NCI-H526 (cell line): ENCODE measurements around the gene RFTN2.
"Not testable (repeated sequence)": the region's sequence is repeated elsewhere in the genome, so short reads cannot be mapped to it uniquely, and the experiment has no call there.

Experiments
- DNase-seq, 2 experiments: peaks; one replicate each; lab custom pipeline; 2025; lab: John Stamatoyannopoulos, UW

Gene RFTN2

DNA sequence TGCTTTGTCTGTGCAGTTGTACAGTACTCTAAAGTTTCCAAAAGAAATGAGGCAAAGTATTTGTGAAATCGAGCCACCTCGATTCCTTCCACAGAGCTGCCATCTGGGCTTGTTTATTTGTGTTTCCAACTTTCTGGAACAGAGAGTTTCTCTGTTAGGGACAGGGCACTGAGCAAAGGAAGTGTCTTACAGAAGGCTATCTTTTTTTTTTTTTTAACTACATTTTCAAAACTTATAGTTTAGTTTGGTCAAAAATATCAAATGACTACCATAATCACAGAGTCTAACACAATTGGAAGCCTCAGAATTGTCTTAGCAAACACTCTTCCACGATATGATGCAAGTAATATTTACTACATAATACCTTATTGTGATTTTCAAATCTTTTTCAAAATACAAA lies 796 bp downstream of the RFTN2 start:
- no peak for DNase-seq

DNA sequence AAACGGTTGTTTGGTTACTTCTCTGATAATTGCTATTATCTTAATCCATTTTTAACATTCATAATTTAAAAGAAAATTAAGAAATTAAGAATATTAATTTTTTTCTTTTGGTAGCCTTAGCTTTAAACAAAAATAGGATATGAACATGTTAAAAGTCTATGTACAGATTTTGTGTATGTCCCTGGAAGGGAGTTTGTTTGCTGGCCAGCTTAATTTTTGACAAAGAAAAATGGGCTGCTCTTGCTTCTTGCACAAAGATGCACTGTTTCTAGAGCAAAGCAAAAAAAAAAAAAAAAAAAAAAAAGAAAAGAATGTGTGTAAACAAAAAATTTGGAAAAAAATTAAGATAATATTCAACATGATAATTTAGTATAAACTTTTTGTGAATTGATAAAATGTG lies 1.3 kb downstream of the RFTN2 start:
- no peak for DNase-seq

DNA sequence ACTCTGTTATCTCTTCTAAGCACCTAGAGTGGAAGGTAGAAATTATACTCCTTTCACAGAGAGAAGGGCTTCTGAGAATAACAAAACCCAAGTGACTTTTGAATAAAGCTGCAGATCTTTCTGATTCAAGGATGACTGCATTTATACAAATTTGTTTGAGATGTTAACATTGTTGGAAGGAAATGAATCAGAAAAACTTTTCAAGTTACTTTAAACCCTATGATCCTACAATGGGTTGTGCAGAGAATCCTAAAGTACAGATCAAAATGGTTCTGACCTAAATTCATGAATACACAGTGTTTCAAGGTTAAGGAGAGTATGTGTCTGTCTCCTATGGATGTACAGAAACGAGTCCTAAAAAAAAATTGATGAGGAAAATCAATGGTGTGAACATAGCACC lies 1.8 kb downstream of the RFTN2 start:
- no peak for DNase-seq

DNA sequence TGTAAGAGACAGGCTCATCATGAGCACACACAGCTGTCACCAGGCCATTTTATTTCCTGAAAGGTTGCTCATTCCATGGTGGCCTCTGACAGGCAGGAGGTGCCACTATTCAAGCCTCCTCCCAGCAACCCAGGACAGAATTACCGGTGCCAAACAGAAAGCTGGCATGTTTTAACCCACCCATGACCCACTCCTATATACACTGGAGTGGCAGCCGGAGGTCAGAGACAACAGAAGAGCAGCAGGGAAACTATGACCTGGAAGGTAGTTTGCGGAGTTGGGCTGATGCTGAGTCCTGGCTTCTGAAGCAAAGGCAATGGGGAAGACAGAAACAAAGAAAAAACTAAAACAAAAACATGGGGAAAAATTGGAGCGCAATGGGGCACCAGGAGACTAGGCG lies 2.3 kb downstream of the RFTN2 start:
- no peak for DNase-seq

DNA sequence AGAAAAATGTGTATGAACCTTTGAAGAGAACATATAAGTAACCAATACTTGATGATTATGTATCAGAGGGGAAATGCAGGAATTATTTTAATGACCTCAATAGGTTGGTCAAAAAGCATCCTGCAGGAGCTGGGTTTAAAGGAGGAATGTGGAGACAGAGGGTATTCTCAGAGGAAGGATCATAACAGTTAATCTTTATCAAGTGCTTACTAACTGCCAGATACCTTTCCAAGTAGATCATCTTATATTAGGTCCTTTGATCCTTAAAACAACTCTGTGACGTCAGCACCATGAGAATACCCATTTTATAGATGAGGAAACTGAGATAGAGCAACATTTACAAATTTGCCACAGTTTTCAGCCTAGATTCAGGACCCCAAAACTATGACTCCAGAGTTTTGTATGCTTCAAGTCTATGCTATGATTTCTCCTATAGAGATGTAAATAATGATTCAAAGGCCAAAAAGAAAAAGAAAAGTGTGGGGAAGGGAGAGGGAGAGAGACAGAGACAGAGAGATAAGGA lies 3.0 kb downstream of the RFTN2 start:
- DNase-seq = no peak

DNA sequence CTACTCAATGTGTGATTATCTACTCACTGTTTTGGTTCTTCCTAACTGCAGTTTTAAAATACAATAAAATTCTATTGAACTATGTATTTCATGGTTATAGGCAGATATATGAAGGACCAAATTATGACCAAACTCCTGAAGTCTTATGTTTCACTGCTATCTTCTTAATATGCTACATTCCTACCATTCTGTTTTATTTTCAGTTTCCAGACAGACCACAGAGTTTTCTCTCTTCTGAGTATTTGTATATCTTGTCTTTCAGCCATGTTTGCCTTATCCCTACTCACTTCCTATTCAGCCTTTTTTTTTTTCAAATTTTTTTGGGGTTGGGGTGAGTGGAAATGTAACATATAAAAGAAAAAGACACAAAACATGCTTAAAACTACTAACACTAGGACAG lies 6.3 kb downstream of the RFTN2 start:
- no peak for DNase-seq

DNA sequence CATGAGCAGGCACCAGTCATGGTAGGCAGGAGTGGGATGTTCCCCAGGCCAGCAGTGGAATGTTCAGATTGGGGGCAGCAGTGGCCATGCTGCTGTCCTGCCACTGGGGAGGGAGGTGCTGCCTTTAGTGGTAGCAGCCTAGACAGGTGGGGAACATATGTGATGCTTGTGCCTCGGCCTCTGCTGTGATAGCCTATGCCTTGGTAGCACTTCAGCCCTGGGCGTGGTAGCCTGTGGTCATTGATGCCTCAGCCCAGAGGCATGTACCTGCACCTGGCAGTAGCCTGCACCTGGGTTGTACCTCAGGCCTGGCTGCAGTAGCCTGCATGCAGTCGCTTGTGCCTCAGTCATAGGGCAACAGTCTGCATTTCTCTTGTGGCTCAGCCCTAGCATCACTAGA lies 7.1 kb downstream of the RFTN2 start:
- DNase-seq = no peak

DNA sequence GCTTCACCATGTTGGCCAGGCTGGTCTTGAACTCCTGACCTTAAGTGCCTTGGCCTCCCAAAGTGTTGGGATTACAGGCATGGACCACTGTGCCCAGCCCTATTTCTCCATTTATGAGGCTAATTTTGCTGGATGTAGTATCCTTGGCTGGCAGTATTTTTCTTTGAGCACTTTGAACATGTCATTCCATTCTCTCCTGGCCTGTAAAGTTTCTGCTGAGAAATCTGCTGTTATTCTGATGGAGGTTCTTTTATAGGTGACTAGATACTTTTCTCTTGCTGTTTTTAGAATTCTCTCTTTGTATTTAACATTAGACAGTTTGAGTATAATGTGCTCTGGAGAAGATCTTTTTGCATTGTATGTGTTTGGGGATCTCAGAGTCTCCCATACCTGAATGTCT lies 9.1 kb downstream of the RFTN2 start:
- DNase-seq = no peak

DNA sequence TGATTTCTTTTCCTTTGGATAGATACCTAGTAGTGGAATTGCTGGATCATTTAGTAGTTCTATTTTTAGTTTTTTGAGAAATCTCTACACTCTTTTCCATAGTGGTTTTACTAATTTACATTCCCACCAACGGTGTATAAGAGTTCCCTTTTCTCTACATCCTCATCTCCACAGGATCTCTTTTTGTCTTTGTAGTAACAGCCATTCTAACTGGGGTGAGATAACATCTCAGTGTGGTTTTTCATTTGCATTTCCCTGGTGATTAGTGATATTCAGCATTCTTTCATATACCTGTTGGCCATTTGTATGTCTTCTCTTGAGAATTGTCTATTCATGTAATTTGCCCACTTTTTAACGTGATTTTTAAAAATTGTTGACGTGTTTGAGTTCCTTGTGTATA lies 13.8 kb downstream of the RFTN2 start:
- peak; percentile 80 to 85 for DNase-seq

DNA sequence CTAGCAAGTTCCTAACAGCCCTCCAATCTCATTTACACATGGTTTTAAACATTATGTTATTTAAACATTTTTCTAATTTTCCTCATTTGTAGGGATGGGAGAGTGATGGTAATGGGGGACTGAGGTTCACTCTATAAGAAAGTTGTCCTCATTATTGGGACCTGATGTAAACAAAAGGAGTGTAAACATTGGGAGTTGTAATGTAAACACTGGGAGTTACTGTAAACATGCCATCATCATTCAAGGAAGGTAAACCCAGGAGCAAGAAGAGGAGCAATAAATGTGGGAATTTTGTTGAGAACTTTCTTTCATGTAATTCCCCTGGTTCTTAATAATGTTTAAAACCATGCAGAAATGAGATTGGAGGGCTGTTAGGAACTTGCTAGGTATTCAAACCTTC lies 17.8 kb downstream of the RFTN2 start:
- no peak for DNase-seq

DNA sequence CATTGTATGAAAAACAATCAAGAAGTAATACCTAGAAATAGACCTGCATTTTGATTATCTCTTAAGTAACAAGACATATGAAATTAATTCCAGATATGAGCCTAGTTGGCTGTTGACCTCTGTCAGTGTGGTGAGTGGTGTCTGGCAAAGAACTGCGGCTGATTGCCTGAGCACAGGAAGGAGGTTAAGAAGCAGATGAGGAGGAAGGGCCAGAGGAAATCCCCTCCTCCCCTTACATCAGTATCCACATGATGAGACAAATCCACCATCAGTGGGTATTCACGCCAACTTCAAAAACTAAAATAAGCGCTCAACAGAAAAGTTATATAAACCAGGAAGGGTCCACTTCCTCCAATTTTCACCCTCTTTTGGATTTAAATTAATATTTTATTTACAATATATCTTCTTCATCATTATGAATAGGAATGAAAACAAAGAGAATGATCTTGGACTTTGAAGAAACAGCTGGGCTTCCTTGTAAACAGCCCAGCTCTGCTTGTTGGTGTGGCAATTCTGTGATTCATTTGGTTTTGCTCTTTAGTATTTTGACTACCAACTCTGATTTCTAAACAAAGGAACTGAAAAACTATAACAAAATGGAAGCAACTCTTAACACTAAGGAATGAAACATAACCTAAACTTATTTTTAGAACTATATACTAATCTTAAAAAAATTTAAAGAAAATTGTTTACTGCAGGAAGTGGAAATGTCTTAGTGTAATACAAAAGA lies 27.3 kb downstream of the RFTN2 start:
- no peak for DNase-seq

DNA sequence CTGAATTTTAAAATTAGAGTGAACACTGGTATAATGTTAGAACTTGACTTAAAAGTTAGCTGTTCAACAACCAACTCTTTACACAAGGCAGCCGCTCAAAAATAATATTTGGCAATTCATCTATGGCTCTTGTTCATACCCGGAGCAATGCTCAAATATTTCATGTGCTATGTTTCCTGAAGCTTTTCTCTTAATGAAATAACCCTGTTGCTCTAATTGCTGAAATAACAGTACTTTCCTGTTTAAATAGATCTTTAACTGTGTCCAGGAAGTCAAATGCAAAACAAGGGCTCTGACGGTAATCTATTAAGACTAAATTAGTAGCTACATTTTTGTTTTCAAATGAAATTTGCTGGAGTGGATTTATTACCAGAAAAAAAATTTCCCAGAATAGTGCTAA lies 33.7 kb downstream of the RFTN2 start:
- no peak for DNase-seq

DNA sequence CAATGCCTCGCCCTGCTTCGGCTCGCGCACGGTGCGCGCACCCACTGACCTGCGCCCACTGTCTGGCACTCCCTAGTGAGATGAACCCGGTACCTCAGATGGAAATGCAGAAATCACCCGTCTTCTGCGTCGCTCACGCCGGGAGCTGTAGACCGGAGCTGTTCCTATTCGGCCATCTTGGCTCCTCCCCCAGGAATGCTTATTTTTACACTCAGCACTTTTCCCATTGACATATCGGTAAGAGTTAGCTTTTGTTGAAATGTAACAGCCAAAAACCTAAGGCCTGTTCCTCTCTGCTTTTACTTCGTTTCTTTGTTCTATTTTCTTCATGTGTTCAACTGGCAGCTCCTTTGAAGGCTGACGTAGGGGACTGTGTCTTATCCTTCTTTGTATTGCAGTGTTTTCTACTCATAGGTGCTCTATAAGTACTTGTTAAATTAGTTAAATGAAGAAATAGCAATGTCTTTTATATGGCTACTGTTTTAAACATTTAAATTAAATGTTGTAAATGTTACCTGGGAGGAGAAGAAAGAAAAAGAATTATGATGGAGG lies 34.7 kb downstream of the RFTN2 start:
- not testable (repeated sequence) for DNase-seq

DNA sequence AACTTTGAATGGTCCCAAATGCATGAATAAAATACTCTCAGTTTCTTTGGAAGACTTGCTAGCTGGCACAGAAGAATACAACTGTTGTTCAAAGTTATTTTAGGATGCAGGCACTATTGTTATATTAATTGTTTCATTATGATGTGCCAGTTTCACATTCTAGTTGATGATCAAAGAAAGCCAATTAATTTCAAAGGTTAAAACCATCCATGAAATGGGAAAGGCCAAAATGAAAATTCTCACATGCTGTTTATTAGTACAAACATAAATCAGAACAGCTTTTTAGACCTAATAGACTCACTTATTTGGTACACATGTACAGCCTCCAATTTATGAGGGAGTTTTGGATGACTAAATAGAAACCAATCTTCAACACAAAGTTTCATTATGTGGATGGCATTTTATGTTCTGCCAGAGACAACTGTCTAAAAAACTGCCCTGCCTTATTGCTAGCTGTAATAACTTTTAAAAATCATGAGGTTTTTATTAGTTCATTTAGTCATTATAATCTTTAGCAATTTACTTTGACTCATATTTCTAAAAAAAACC lies 42.2 kb downstream of the RFTN2 start:
- DNase-seq = no peak

DNA sequence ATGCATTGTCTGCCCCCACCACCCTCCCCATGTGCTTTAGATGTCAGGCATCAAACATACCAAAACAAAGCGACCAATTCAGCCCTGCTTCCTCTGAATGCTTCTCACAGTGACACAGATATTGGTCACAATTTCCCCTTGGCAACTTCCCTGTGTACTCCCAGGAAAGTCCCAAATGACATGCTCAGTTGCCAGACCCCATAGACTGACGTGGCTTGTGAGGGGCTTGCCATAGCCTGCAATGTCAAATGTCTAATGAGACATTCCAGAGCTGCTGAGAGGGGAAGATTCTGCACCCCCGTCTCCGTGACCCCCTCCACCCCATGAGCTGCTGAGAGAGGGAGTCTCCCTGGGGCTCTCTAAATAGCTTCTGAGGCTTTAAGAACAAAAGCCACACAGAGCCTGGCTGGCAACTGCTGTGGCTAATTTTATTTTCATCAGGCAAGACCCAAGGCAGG lies 47.3 kb downstream of the RFTN2 start:
- DNase-seq = no peak

DNA sequence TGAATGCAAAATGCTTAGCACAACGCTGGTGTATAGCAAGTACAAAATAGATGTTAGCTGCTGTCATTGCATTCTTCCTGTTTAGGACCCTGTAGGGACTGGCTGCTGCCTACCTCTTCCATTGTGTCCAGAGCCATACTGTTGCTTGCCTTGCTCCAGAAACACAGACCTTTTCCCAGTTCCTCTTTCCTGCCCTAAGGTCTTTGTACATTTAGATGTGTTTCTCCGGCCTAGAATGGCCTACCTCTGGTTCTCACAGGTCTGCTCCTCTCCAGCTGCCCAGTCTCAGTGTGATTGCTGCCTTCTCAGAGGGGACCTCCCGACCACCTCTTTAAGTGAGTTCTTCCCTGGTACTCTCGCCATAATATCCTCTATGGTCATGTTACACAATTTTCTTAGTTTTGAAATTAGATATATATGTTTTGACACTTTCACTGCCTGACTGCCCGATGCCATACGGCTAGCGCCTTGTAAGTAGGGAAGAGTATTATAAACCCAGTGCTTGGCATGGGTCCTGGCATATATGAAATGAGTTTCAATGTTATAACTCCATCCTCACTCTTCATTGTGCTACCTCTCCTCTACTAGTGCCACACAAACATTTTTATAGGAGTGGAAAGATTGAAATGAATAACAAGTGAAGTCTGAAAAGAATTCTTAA lies 48.3 kb downstream of the RFTN2 start:
- DNase-seq = no peak

DNA sequence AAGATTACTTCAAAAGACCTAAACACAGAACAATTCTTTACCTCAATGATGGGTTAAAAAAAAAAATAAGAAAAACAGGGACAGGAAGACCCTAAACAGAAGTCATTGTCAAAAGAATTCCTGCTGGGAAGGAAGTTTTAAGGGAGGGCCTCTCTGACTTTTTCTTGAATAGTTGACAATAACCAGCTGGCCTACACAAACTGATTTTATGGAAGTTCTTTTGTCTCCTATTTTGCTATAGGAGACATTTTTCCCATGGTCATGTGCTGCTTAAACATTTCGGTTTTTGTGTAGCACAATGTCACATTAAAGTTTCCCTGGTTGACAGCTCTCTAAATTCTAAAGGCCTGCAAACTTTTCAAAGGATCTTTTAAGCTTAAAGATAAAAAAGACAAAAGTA lies 55.3 kb downstream of the RFTN2 start:
- no peak for DNase-seq

DNA sequence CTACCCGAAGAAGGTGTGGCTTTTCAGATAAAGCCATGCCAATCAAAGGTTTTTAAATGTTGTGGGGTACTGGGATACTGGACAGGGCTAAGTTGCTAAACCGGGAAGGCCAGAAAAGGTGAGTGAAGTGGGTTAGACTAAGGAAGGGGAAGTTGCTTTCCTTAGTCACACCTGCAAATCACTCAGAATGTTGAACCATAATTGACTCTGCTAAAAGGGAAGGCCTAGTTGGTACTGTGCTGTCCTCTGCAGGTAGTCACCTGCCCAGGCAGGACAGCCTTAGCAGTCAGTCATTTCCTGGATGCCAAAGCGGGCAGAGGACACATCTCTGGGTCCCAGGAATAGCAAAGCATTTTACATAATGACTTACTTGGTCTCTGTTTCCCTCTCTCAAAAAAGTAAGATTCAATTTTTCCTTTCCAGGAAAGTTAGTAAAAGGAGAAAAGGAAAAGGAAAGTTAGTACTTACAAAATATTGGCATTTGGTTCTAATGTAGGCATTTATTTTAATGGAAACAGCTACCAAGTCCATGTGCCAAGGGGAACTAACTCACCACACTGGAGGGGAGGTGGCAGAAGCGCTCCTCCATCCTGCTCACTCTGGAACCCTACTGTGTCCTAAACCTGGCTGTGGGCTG lies 60.3 kb downstream of the RFTN2 start:
- DNase-seq = no peak

DNA sequence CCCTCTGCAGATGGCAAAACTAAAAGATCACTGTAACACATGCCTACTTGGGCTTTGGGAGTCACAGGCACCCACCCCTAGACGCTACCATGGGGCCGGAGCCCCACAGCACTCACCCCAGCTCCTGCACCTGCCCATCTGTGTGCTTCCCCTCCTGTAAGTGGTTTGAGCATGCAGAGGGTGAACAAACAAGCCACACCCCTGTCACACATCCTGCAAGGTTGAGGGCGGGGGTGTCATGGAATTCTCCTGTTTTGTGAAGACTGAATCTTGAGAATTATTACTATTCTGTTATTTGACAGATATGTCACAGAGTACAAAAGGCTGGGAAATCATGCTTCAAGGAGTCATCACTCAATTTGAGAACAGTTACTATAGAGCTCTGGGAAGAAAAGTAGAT lies 60.9 kb downstream of the RFTN2 start:
- DNase-seq = no peak

DNA sequence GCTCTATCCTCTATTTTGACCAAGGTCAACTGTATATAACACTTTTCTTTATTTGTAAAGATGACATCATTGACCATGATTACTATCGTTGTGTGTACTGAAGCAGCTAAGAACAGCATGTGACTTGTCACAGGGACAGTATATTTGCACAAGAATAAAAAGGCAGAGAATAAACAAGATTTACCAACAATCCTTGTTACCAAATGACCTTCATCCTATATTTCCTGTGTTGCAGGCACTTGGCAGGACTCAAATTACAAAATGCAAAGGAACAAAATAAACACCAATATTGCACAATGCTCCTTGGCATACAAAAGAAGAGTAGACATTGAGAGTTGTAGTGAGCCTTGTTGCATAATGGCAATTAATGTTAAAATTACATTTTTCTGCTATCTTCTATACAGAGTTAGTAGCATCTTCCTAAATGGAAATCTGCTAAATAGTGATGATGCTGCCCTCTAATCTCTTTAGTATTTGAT lies 61.8 kb downstream of the RFTN2 start:
- no peak for DNase-seq

DNA sequence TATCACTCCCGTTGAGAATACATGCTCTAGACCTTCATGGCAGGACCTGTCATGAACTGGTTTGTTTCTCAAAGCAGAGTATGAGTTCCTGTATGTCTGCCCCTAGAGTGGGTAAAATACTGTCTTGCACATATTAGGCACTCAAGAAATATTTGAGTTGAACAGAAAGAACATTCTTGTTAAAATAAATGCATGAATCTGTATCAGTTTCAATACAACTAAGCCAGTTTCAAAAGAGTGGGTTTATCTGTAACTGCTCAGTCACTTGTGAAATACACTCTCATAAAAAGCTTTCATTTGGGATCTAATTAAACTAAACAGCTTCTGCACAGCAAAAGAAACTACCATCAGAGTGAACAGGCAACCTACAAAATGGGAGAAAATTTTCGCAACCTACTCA lies 69.2 kb downstream of the RFTN2 start:
- no peak for DNase-seq

DNA sequence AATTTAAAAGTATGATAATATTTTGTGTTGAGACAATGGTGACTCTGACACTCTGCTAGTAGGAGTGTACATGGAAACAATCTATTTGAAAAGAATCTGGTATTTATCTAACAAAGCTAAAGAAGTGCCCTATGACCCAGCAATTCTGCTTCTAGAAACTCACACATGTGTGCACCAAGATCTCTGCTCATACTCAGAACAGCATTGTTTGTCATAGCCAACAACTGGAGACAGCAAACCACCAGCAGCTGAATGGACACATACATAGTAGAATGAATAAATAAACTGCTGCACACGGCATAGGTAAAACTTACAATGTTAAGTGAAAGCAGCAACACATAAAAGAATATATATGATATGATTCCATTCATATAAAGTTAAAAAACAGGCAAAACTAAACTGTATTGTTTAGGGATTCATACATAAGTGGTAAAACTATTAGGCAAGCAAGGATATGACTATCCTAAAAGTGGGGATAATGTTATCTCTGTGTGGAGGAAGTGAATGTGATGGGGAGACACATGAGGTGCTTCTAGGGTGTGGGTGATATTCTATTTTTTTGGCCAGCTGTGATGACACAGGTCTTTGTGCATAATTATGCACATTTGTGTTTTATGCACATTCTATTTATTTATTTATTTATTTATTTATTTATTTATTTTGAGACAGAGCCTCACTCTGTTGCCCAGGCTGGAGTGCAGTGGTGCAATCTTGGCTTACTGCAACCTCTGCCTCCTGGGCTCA lies 71.1 kb downstream of the RFTN2 start:
- DNase-seq = no peak
